Left lung (tissue), 10 donors: Measurements from ENCODE around the gene PRR14. TPM values are rescaled to one million over a fixed set of nuclear protein-coding genes. Genes with fewer than 3 reads are reported as not detected.

ENCODE experiments used
- ATAC-seq: fragments of 200-7000 bp; cut with Tn5 transposase; one replicate; pipeline ENCODE4 v1.9.1; 2020; ENCODE audit warnings: moderate library complexity
- DNase-seq, 4 donors: peaks; one replicate each; pipeline ENCODE4 v3.0.0-alpha.2; 2013 to 2020
- H3K27ac ChIP-seq, 2 donors: fragments of 200-600 bp; sonication (generic) in 1 of 2; one replicate each; pipeline versions ENCODE4 v1.5.0 to v1.8.0; 2020 to 2021
- H3K27me3 ChIP-seq, 2 donors: fragments of 200-600 bp; sonication (generic) in 1 of 2; one replicate each; pipeline versions ENCODE4 v1.5.0 to v1.8.0; 2020 to 2021
- H3K36me3 ChIP-seq, 2 donors: fragments of 200-600 bp; sonication (generic) in 1 of 2; one replicate each; pipeline versions ENCODE4 v1.5.0 to v1.8.0; 2020 to 2021
- H3K4me1 ChIP-seq, 2 donors: fragments of 200-600 bp; one replicate each; pipeline ENCODE4 v1.8.0; 2021
- H3K4me3 ChIP-seq, 2 donors: fragments of 200-600 bp; sonication (generic) in 1 of 2; one replicate each; pipeline versions ENCODE4 v1.5.0 to v1.8.0; 2020 to 2021; ENCODE audit warnings: mild to moderate bottlenecking in 1 of 2
- H3K9me3 ChIP-seq, 2 donors: fragments of 200-600 bp; sonication (generic) in 1 of 2; one replicate each; pipeline versions ENCODE4 v1.5.0 to v1.8.0; 2020 to 2021
- CTCF ChIP-seq, 2 donors: fragments of 200-600 bp; sonication (generic) in 1 of 2; IDR thresholded peaks; one replicate each; pipeline versions ENCODE4 v1.5.0 to v1.8.0; 2021; ENCODE audit warnings: antibody characterized with exemption in 2 of 2
- intact Hi-C, 2 donors: fragments of 100-400 bp; cut with DNase I; formaldehyde crosslinking; loops; one replicate each; pipeline versions ENCODE4 v1.11.2 to v1.14.2; 2022
- polyA plus RNA-seq, 6 donors: library from polyadenylated mRNA; unstranded; fragments of 120-200 nt; gene quantifications; one replicate each; pipeline ENCODE4 v1.2.1, GENCODE V29; 2013; ENCODE audit not compliant: insufficient read length in 6 of 6
- total RNA-seq, 2 donors: library from RNA; stranded (reverse); fragmentation: NEBNext Ultra II Directional; extraction: Animal tissue kit (Norgen Biotek cat#: 25700); gene quantifications; one replicate each; pipeline ENCODE4 v1.2.1, GENCODE V29; 2021
- donor health status: DM: no; HTN: yes; CAD: no.
- donor health status: DM: no; HTN: no; CAD: no.

PRR14 gene
- total and polyA plus RNA-seq, 8 donors = 39.2 to 58.8 (median 45.2) TPM

DNA sequence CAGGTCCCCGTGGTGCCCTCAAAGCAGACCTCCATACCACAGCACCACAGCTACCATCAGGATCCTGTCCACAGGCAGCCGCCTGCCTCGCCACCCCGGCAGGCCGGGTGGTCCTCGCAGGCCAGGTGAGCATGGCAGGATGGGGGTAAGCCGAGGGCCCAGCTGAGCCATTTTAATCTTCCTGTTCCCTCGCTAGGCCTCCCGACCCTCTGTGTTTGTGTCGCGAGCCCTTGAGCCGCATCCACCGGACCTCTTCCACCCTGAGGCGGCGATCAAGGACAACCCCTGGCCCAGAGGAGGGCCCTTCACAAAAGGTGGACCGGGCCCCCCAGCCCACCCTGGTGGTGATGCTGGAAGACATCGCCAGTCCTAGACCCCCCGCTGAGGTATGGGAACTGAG is 2.0 kb downstream of the PRR14 start:
- ATAC-seq (no peak), DNase-seq (peak in 1 of 4 donors; percentile 31)
- intact Hi-C loops = no loop called here
- H3K4me1 ChIP-seq = peaks cover 15 to 45% of the 10 kb centered on the region in 2 donors
- H3K4me3 ChIP-seq = peak overlapping the region in 1 of 2 donors; percentile 97
- peaks cover 0 to 49% of the 10 kb centered on the region in 2 donors for H3K36me3 ChIP-seq
- no peak overlapping the region for H3K27ac ChIP-seq
- H3K9me3 ChIP-seq = no peaks in the 10 kb centered on the region
- TF ChIP-seq CTCF (IDR thresholded peaks at IDR 0.05) = no peak
- H3K27me3 ChIP-seq = no peaks in the 10 kb centered on the region

DNA sequence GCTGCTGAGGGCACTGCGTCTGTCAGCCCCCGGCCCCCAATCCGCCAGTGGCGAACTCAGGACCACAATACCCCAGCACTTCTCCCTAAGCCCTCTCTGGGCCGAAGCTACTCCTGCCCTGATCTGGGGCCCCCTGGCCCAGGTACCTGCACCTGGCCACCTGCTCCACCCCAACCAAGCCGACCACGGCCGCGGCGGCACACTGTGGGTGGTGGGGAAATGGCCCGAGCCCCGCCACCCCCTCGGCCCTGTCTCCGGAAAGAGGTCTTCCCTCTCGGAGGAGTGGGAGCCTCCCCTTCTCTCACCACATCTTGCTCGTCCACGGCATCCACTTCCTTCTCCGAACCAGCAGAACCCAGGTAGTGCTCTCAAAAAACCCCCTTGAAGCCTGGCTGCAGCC is 4.1 kb downstream of the PRR14 start:
- no peak overlapping the region for H3K27ac ChIP-seq
- no peak overlapping the region for H3K4me3 ChIP-seq
- intact Hi-C loops = no loop called here
- H3K4me1 ChIP-seq = peaks cover 15 to 43% of the 10 kb centered on the region in 2 donors
- no peaks in the 10 kb centered on the region for H3K9me3 ChIP-seq
- H3K27me3 ChIP-seq = no peaks in the 10 kb centered on the region
- TF ChIP-seq CTCF (IDR thresholded peaks at IDR 0.05) = no peak
- peak in 1 of 4 donors; percentile 29 for DNase-seq
- peaks cover 0 to 49% of the 10 kb centered on the region in 2 donors for H3K36me3 ChIP-seq
- no peak for ATAC-seq

DNA sequence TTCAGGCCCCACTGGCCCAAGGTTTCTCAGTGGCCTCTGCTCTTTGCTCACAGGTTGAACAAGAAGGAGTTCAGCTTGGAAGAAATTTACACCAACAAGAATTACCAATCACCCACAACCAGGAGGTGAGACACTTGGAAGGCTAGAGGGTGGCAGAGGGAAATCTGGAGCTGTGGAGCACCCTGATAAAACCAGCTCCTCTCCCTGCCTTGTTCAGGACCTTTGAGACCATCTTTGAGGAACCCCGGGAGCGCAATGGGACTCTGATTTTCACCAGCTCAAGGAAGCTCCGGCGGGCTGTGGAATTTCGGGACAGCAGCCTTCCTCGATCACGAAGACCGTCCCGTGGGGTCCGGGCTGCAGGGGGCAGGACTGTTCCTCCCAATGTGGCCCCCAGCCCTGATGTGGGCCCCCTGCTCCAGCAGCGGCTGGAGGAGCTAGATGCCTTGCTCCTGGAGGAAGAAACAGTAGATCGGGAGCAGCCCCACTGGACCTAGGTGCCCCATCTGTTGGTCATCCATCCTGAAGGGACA is 5.1 kb downstream of the PRR14 start:
- intact Hi-C loops = no loop called here
- H3K9me3 ChIP-seq = no peaks in the 10 kb centered on the region
- DNase-seq = peak in 1 of 4 donors; percentile 31
- peaks cover 0 to 50% of the 10 kb centered on the region in 2 donors for H3K36me3 ChIP-seq
- H3K27me3 ChIP-seq = no peaks in the 10 kb centered on the region
- no peak for ATAC-seq
- no peak for TF ChIP-seq CTCF (IDR thresholded peaks at IDR 0.05)
- H3K27ac ChIP-seq = no peak overlapping the region
- no peak overlapping the region for H3K4me3 ChIP-seq
- peaks cover 15 to 50% of the 10 kb centered on the region in 2 donors for H3K4me1 ChIP-seq

- no peaks in the 10 kb centered on the region for H3K27me3 ChIP-seq
- intact Hi-C loops = no loop called here
- H3K27ac ChIP-seq = peak overlapping the region in 1 of 2 donors; percentile 100
- peaks cover 15 to 55% of the 10 kb centered on the region in 2 donors for H3K4me1 ChIP-seq
- H3K9me3 ChIP-seq = no peaks in the 10 kb centered on the region
- TF ChIP-seq CTCF (IDR thresholded peaks at IDR 0.05) = no peak
- peaks cover 0 to 55% of the 10 kb centered on the region in 2 donors for H3K36me3 ChIP-seq
- no peak overlapping the region for H3K4me3 ChIP-seq
- no peak for ATAC-seq
- DNase-seq = no peak
Observed at GRCh38 chr16:30656388-30656787, 5.6 kb downstream of the PRR14 start.

GRCh38 chr16:30656974-30657865 is 6.5 kb downstream of the PRR14 start:
- Histone ChIP-seq H3K4me3 (peak overlapping the region; percentile 27 to 91), H3K27me3 (no peaks in the 10 kb centered on the region), H3K9me3 (no peaks in the 10 kb centered on the region), H3K27ac (peak overlapping the region; percentile 86 to 100), H3K36me3 (peaks cover 0 to 63% of the 10 kb centered on the region in 2 donors), H3K4me1 (peaks cover 13 to 56% of the 10 kb centered on the region in 2 donors)
- no peak for DNase-seq
- ATAC-seq = no peak
- intact Hi-C loops = no loop called here
- TF ChIP-seq CTCF (IDR thresholded peaks at IDR 0.05) = no peak
